B cell (primary cell): ENCODE data around the gene PHF11.

ENCODE experiments used
- CTCF ChIP-seq: fragments of 200-600 bp; IDR thresholded peaks from one replicate; pipeline ENCODE4 v1.8.0; 2022; ENCODE audit warnings: antibody characterized with exemption, mild to moderate bottlenecking
- EZH2 ChIP-seq: IDR thresholded peaks from 2 replicates; pipeline ENCODE4 v1.6.1; 2012; ENCODE audit warnings: borderline replicate concordance, low read depth, mild to moderate bottlenecking, moderate library complexity, low read length; ENCODE audit not compliant: insufficient read depth, poor library complexity, severe bottlenecking

- TF ChIP-seq CTCF, result no peak
- no peak for TF ChIP-seq EZH2
Observed at GRCh38 chr13:49472186-49472585, 23.6 kb upstream of the PHF11 start.
